GM13977 (cell line): ENCODE measurements around the gene TMEM222.

ENCODE experiments used
- DNase-seq: peaks from one replicate; pipeline ENCODE4 v3.0.0; 2012; ENCODE audit warnings: low spot score
- CTCF ChIP-seq: IDR thresholded peaks from 2 replicates; pipeline ENCODE4 v1.5.1; 2012; ENCODE audit warnings: mild to moderate bottlenecking, control low read depth; ENCODE audit not compliant: insufficient read depth; ENCODE audit errors: extremely low read depth, missing control alignments
- in situ Hi-C: fragments of 300-500 bp; cut with MboI; formaldehyde crosslinking; loops from one replicate; pipeline ENCODE4 v1.12.0; 2022; ENCODE audit warnings: low sequenced_read_pairs, low pct_unique_long_range_greater_than_20kb, mixed read lengths, inconsistent platforms; ENCODE audit not compliant: unreplicated experiment

Gene TMEM222

GRCh38 chr1:27365372-27366112 lies 43.6 kb downstream of the TMEM222 start:
- peak; percentile 98 for DNase-seq
- in situ Hi-C loops, result no loop called here
- TF ChIP-seq CTCF, result no peak

GRCh38 chr1:27366113-27366410 lies 44.1 kb downstream of the TMEM222 start:
- no peak for TF ChIP-seq CTCF
- DNase-seq, result peak; percentile 84
- in situ Hi-C loops, result no loop called here

- peak; percentile 78 for DNase-seq
- TF ChIP-seq CTCF, result peak; percentile 67
- in situ Hi-C loops, result no loop called here
Measured at GRCh38 chr1:27366411-27367159, 44.6 kb downstream of the TMEM222 start, which contains the start of gene MAP3K6. TSS of gene MAP3K6 (minus strand) at chr1:27366961. CDS start at chr1:27366597, 364 bp downstream.

- TF ChIP-seq CTCF, result no peak
- DNase-seq, result no peak
- in situ Hi-C loops, result no loop called here
Measured at GRCh38 chr1:27367160-27367650, 45.2 kb downstream of the TMEM222 start.

GRCh38 chr1:27368869-27369582 lies 47.1 kb downstream of the TMEM222 start:
- no peak for DNase-seq
- in situ Hi-C loops, result no loop called here
- TF ChIP-seq CTCF, result no peak

GRCh38 chr1:27372022-27372807 lies 50.3 kb downstream of the TMEM222 start:
- DNase-seq, result no peak
- no peak for TF ChIP-seq CTCF
- in situ Hi-C loops, result loop anchor here (10.0 kb wide), 1 partner anchor 57 kb away; no protein-coding TSS in a partner anchor
